ENCODE measurements around the gene CHST4.

- no peak for TF ChIP-seq POLR2AphosphoS5 (IDR thresholded peaks at IDR 0.05)
- no peak for TF ChIP-seq EP300 (IDR thresholded peaks at IDR 0.05)
- no peak for TF ChIP-seq CTCF (IDR thresholded peaks at IDR 0.05)
- no peak for TF ChIP-seq POLR2A (IDR thresholded peaks at IDR 0.05)
These were observed 38.2 kb downstream of the CHST4 start for GRCh38 chr16:71564335-71564967.

All from stomach (tissue), 4 donors.